ENCODE results near the gene HEG1.
A peak's percentile ranks its signal among the peaks of the same experiment; 100 is the strongest.

HEG1 gene

GRCh38 chr3:124952282-124952855 is 103.4 kb downstream of the HEG1 start:
- no peak for DNase-seq (ENCODE audit: low read depth)

GRCh38 chr3:124951511-124952281 is 104.1 kb downstream of the HEG1 start:
- no peak for DNase-seq (ENCODE audit: low read depth)

- no peak for DNase-seq (ENCODE audit: low read depth)
Observed at GRCh38 chr3:124950026-124950425, 105.8 kb downstream of the HEG1 start.

- no peak for DNase-seq (ENCODE audit: low read depth)
Observed at GRCh38 chr3:124942613-124943012, 113.2 kb downstream of the HEG1 start.

DNA sequence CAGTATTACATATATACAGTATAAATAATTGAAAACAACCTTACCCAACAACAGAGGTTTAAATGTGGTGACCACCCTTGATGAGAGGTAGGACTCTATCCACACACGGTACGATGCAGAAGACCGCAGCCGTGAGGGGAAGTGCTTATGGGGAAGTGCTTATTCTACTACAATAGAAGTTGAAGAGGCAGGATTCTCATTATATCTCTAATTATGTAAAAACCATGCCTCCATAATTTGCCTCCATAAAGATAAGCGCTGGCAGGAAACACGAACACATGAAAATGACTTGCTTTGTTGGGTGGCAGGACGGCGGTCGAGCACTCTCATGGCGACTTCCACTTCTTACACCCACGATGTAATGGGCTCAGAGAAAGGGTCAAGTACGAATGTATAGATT is 114.0 kb downstream of the HEG1 start:
- no peak for DNase-seq (ENCODE audit: low read depth)

DNA sequence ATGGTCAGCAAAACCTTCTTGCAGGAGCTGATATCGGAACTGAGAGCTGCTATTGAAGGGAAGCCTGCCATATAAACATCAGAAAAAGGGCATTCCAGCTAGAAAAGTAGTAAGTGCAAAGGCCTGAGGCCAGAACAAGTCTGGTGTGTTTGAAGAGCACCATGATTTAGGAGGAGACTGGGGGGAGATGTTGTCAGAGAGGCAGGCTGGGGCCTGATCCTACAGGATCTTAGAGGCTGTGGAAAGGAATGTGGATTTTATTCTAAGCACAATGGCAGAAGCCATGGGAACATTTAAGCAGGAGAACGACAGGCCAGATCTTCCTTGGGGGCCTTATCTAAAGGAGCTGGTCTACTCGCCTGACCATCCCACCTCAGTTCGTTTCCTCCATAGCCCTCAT is 116.1 kb downstream of the HEG1 start:
- no peak for DNase-seq (ENCODE audit: low read depth)

DNA sequence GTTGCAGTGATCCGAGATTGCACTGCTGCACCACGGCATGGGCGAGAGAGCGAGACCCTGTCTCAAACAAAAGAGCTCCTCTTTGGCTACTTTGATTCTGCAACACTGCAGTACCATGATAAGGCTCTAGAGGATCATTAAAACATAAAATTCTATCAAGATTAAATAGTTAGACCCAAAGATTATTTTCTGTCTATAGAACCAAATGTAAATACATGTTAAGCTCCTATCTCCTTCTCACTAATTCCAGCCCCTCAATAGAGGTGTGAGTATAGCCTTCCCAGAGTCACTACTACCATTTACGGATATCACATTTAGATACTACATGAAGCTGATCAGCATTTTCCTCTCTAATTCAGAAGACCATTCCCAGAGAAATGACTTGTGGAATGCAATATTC is 116.9 kb downstream of the HEG1 start:
- DNase-seq (ENCODE audit: low read depth), result no peak

DNA sequence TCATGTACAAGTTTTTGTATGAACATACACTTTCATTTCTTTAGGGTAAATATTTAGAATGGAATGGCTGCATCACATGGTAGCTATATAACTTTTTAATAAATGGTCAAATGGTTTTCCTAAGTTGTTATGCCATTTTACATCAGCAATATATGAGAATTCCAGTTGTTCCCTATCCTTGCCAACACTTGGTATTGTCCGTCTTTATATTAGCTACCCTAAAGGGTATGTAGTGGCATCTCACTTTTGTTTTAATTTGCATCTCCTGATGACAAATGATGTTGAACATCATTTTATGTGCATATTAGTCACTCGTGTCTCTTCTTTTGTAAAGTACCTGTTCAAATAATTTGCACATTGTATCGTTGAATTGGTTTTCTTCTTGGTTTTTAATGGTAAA is 118.7 kb downstream of the HEG1 start:
- no peak for DNase-seq (ENCODE audit: low read depth)

DNA sequence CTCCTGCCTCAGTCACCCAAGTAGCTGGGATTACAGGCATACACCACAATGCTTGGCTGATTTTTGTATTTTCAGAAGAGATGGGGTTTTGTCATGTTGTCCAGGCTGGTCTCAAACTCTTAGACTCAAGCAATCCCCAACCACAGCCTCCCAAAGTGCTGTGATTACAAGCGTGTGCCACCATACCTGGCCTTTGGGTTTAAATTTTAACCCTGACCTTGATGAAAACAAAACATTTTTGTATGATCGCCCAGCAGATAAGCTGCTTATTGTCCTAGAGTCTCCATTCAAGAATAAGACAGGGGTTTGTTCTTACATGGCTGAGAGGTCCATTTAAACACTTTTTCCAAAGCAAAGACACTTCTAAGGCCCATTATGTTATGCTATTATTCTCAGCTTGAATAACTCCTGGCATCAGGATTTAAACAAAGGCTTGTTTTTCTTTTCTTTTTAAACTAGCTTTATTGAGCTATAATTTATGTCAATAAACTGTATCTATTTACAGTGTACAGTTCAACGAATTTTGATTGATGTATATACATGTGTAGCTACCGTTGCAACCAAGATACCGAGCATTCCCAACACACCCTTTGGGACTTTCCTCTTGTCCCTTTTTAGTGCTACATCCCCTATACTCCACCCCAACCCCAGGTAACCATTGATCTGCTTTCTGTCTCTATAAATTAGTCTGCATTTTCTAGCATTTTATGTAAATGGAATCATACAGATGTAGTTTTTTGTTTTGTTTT is 119.8 kb downstream of the HEG1 start:
- no peak for DNase-seq (ENCODE audit: low read depth)

DNA sequence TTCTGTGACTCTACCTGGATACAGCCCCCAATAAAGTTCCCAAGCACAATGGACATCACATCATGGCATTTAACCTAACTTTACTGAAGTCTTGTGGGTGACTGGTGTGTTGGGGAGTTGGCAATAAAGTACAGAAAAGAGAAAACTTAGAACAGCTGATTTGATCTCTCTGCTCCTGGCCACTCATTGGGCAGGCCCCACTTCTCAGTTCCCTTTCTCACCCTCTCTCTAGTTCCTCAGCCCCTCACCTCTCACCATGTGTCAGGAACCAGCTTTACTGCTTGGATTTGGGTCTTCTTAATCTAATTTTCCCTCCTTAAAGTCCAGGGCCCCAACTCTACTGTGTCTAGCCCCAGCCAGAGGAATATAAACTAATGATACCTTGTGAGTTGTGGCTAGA is 120.5 kb downstream of the HEG1 start:
- no peak for DNase-seq (ENCODE audit: low read depth)

GRCh38 chr3:124934577-124934976 is 121.2 kb downstream of the HEG1 start, which contains the start of gene MUC13:
Gene MUC13, minus strand, starts transcription at chr3:124934751. Its CDS starts 39 bp downstream, at chr3:124934712.
- DNase-seq (ENCODE audit: low read depth), result no peak

GRCh38 chr3:124928333-124929202 is 127.2 kb downstream of the HEG1 start:
- peak; percentile 40 for DNase-seq (ENCODE audit: low read depth)

DNA sequence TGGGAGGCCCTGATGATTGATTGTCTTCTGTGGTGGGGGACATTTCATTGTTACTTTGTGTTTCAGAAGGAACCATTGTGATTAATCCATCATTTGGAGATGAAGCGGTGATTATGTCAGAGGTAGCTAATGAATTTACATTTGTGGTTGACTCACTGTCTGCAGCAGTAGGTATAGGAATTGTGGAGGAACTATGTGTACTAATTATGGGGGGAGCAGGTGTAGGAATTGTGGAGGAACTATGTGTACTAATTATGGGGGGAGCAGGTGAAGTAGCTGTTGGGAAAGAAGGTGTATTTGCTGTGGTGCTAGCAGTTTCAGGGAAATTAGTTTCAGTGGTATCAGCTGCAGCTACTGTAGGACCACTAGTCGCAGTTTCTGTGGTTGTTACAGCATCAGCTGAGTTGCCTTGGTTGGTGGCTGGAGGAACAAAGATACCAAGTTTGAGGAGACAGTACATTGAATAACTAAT is 128.2 kb downstream of the HEG1 start:
- DNase-seq (ENCODE audit: low read depth), result no peak

DNA sequence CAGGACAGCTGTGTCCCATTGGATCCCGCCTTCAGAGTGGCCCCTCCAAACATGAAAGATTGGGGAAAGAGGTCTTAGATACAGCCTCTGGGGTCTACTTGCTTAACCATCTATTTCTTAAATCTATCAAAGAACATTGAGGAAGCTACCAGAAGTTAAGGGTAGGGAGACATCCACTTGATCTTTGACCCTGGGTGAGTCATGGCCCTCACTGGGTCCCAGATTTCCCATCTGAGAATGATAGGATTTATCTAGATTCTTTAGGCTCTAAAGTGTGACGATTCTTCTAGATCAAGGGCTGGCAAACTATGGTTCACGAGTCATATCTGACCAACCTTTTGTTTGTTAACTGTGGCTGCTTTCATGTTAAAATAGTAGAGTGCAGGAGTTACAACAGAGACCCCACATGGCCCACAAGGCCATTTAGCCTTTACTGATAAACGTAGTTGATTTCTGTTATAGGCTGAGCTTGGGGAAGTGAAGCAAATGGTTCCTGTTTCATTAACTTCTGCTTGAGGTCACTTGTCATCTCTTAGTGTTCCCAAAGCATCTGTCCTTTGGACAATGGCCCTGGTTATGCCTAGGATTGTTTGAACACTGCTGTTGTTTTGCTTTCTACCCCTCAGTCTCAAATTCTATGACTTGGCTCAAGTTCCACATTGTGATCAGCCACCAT is 129.2 kb downstream of the HEG1 start:
- DNase-seq (ENCODE audit: low read depth), result no peak

DNA sequence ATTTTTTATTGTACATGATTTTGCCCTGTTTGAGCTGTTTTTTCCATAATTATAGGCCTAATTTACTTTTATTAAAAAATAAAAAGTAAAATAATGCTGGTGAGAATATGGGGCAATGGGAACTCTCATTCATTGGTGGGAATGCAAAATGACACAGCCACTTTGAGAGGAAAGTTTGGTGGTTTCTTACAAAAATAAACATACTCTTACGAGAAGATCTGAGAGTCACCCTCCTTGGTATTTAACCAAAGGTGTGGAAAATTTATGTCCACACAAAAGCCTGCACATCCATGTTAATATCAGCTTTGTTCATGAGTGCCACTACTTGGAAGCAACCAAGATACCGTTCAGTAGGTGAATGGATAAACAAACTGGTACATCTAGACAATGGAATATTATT is 131.1 kb downstream of the HEG1 start:
- no peak for DNase-seq (ENCODE audit: low read depth)

DNA sequence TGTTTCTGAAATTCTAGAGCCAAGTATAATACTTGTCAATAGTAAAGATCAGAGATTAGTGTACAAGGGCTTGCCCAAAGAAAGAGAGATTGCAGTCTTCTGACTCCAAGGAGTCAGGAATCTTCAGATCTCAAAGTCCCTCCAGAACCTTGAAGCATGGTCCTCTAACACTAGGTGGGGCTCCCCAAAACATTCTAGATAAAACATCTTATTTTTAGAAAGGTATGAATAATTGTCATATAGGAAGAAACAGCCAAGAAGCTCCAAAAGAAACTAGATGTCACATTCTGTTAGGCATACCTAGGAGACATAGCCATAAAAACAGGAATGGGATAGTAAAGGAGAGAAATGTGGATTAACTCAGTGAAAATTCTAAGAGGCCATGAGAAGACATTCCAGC is 132.0 kb downstream of the HEG1 start:
- DNase-seq (ENCODE audit: low read depth), result no peak

DNA sequence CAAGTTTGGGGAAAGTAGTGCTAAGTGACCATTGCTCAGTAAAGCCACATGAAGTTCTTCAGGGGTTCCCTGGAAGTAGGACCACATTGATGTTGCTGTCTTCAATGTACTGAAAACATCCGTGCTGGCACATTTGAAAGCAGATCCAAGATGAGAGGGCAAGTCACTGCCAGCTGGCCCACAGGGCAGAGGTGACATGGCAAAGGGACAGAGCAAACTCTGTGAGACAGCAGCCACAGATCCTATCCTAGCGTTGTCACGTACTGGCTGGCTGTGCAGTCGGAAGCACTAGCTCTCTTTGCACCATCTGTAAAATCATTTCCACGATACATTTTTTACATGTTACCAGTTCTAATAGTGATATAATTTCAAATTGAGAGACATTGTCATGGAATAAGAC is 135.1 kb downstream of the HEG1 start:
- no peak for DNase-seq (ENCODE audit: low read depth)

DNA sequence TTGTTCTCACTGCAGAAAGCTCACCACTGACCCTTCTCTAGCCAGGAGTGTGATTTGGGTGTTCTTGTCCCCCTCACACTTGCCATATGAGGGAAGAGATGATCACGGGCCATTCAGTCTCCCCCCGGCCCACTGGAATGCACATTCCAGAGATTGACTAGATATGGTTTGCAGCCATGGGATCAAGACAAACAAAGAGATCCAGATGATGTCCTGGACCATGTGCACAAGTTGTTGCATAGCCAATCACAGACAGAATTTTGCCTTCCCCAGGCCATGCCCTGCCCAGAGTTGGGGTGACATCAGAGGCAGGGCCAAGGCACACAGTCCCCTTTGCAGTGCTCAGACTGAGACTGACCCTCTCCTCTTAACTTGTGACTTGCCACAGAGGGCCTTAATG is 136.0 kb downstream of the HEG1 start:
- DNase-seq (ENCODE audit: low read depth), result no peak

DNA sequence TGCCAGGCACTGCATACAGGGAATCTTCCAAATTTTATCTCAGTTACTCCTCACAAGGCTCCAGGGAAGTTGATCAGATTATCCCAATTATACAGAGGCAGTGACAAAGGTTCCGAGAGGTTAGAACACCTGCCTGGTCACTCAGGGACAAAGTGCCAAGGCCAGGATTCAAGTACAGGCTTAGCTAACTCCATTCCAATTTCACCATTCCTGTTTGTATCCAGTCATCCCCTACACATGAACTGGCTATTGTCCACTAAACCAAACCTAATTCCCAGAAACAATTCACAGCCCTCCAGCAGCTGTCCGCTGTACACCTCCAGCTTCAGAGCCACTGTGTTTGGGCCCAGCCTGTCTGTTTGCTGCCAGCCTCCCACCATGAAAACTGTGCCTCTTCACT is 137.3 kb downstream of the HEG1 start:
- no peak for DNase-seq (ENCODE audit: low read depth)

DNA sequence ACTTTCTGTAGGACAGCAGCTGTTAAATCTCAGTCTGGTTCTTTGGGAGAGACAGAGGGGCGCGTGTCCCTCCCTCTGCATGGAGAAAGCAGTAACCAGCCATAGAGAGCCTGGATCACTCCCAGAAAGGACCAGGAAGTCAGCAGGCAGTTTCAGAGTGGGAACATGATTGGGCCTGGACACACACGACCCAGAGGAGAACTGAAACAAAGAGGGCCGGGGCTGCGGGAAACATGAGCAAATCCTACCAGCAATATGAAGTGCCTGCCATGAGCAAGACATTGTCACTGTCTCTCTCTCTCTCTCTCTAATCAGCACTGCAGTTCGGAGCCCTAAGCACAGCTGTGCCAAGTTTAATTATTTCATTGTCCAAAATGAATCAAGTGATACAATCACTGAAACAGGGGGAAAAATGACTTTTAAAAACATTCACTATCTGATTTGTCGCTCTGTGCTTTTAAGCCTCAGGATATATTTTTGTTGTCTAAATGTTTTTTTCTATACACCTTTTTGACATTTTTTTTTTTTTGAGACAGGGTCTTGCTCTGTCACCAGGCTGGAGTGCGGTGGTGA is 138.9 kb downstream of the HEG1 start:
- DNase-seq (ENCODE audit: low read depth), result no peak

Data from activated T-cell treated with anti-CD3 and anti-CD28 coated beads for 24 hours (primary cell).